GM10248 (cell line): Measurements from ENCODE around the gene SH3PXD2A.

Experiments
- CTCF ChIA-PET: fragments of 300-600 bp; sonication (Branson Sonifier 250); formaldehyde crosslinking; extraction: SDS; loops from one replicate; lab custom pipeline; 2021; ENCODE audit warnings: antibody characterized with exemption; lab: Yijun Ruan, JAX
- POLR2A ChIA-PET: fragments of 350-650 bp; sonication (Branson Sonifier 250); formaldehyde crosslinking; extraction: SDS; loops from one replicate; lab custom pipeline; 2020; ENCODE audit warnings: antibody characterized with exemption; lab: Yijun Ruan, JAX
- DNase-seq: peaks from one replicate; pipeline ENCODE4 v3.0.0; 2012; ENCODE audit errors: extremely low spot score
- CTCF ChIP-seq: IDR thresholded peaks from 2 replicates; pipeline ENCODE4 v1.5.1; 2012; ENCODE audit warnings: mild to moderate bottlenecking, low read depth; ENCODE audit errors: extremely low read depth, missing control alignments, control extremely low read depth

SH3PXD2A gene

DNA sequence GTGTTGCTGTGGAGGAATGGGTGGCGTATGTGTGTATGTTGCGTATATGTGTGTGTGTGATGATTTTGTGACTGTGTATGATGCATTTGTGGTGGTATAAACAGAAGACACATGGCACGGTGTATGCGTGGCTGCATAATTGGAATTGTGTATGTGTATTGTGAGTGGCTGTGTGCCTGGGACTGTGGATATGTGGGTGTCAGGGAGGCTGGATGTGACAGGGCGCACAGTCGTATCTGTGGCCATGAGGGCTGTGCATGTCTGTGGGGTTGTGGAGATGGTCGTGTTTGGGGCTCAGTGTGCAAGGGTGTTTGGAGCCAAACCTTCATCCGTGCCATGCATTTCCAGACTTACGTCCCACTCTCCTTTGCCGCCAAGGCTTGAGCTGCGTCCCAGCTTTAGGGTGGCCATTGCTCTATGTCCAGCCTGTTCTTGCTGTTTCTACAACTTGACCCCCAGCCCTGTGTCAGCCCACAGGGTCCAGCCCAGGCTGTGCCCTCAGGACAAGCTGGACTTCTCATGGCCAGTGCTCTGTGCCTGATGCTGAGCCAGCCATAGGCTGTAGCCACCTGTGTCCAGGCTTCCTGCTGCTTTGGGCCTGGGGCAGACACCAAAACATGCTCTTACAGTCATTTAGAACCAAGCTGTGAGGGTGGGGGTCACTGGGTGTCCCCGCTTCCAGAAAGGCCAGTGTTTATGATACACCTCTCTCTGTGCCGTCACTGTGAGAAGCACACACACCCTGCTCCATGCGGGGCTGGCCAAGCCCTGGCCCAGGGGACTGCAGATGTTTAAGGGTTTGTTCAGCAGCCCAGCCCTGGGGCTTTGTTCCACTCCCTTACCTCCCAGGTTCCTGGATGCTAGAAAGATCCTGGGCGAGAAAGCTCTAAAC, 234.2 kb downstream of the SH3PXD2A start:
- DNase-seq: no peak
- TF ChIP-seq CTCF: no peak
- ChIA-PET POLR2A (no interaction called here), CTCF (interaction anchor here (1.1 to 3.3 kb wide), 3 partner anchors 15 to 65 kb away, joined by 3 to 13 read pairs (median 6); no protein-coding TSS in a partner anchor)

- ChIA-PET POLR2A (no interaction called here), CTCF (interaction anchor here (1.3 to 3.3 kb wide), 3 partner anchors 7 to 66 kb away, joined by 4 to 13 read pairs (median 6); no protein-coding TSS in a partner anchor)
- DNase-seq: no peak
- no peak for TF ChIP-seq CTCF
Measured at GRCh38 chr10:103620352-103620740, 235.0 kb downstream of the SH3PXD2A start.

DNA sequence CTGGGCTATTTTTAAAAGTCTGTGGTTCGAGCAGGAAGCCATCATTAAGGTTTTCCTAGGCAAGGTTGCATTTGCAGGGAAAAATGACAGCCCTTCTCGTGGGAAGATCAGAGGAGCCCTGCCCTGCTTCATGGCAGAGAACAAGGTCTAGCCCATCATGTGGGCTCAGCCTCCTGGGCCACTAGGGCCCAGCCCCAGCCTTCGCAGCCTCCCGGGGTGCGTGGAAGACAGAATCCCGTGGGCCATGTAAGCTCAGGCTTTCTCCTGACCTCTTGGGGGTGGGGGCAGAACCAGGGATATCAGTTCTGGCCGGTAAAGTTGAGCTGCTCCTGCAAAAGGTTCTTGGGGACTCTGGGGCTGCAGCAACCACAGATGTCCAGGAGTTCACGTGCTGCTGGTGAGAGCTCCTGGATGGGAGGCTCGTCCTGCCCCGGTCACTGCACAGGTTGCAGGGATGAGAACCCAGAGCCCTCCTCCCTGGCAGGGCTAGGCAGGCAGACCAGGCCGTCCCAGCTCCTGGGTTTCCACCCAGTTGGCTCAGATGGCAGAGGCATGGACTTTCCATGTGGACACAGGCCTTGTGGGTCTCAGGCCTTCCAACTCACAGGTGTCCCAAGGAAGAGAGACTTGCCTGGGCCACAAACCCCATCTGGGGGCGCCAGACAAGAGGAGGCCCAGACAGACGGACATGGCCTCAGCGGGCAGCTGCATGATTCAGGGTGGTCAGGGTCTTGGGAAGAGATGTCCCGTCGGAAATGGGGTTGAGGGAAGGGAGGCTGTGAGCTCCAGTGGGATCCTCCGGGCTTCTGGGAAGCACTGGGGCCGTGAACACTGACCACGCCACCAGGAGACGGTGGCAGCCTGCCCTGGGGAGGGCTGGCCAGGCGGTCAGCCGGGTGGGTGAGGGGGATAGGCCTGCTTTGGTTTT, 235.7 kb downstream of the SH3PXD2A start:
- CTCF ChIA-PET: interaction anchor here (0.7 to 2.2 kb wide), 4 partner anchors 8 to 26 kb away, joined by 3 to 7 read pairs (median 5); no protein-coding TSS in a partner anchor

GRCh38 chr10:103618575-103619423, 236.6 kb downstream of the SH3PXD2A start:
- no peak for DNase-seq
- TF ChIP-seq CTCF: no peak
- ChIA-PET CTCF (interaction anchor here (0.7 to 2.2 kb wide), 4 partner anchors 9 to 67 kb away, joined by 3 to 8 read pairs (median 6); no protein-coding TSS in a partner anchor), POLR2A (no interaction called here)

More for the DNA sequence above, 235.7 kb downstream of the SH3PXD2A start:
- DNase-seq: no peak
- TF ChIP-seq CTCF: no peak
- POLR2A ChIA-PET: no interaction called here

DNA sequence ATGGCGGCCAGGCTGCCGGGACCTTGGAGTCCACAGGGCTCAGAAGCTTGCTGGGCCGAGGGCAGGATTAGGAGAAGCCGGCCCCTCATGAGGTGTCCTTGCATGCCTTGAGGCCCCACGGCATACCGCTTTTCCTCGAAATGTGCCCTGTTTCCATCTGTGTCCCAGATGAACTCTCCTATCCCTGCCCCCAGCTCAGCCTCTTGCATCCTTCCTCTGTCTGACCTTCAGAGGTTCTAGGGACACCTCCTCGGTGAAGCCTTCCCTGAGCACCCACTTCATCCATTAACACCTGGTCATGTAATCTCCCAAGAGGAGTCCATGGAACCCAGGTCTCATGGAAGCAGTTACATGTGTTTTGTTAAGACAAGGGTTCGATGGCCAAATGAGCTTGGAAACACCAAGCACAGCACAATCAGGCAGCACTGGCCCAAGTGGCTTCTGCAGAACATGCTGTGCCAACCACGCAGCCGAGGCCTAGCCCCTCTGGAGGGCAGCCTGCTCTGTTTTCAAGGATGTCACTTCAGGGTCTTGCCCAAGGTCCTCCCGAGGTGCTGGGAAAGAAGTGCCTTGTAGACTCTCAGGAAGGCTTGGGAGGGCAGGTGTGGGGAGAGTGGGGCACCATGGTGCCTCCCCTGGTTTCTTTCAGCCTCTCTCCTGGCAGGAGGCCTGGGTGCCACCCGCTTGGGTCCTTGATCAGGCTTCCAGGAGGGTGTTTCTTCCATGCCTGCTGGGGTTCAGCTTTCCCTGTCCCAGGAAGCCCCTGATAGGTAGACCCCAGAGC, 237.6 kb downstream of the SH3PXD2A start:
- ChIA-PET CTCF (interaction anchor here (0.6 to 2.2 kb wide), 3 partner anchors 23 to 68 kb away, joined by 3 to 8 read pairs (median 7); no protein-coding TSS in a partner anchor), POLR2A (no interaction called here)
- no peak for DNase-seq
- no peak for TF ChIP-seq CTCF
